Loucy (cell line): ENCODE data around the gene PRB4.

Source experiments
- H2AFZ ChIP-seq: fragments of 200-600 bp; sonication (generic); 2 replicates; pipeline ENCODE4 v1.6.0; 2016; ENCODE audit warnings: antibody characterized with exemption, mild to moderate bottlenecking, low read length, moderate library complexity
- H3F3A ChIP-seq: fragments of 200-600 bp; 2 replicates; pipeline ENCODE4 v1.6.0; 2016; ENCODE audit warnings: antibody characterized with exemption, low read depth, mild to moderate bottlenecking
- H3K27me3 ChIP-seq: fragments of 200-600 bp; sonication (generic); 2 replicates; pipeline ENCODE4 v1.6.1; 2014; ENCODE audit warnings: low read length, mild to moderate bottlenecking; ENCODE audit not compliant: insufficient read depth, poor library complexity, severe bottlenecking
- H3K36me3 ChIP-seq: fragments of 200-600 bp; sonication (generic); 2 replicates; pipeline ENCODE4 v1.6.1; 2016; ENCODE audit warnings: low read length; ENCODE audit not compliant: insufficient read depth
- H3K4me1 ChIP-seq: fragments of 200-600 bp; sonication (generic); 2 replicates; pipeline ENCODE4 v1.5.1; 2014; ENCODE audit warnings: low read length, mild to moderate bottlenecking; ENCODE audit not compliant: insufficient read depth, poor library complexity, severe bottlenecking
- H3K4me2 ChIP-seq: fragments of 200-600 bp; sonication (generic); 2 replicates; pipeline ENCODE4 v1.6.0; 2014; ENCODE audit warnings: antibody characterized with exemption, low read length, low read depth, mild to moderate bottlenecking; ENCODE audit not compliant: poor library complexity, severe bottlenecking
- H3K4me3 ChIP-seq: fragments of 200-600 bp; sonication (generic); 2 replicates; pipeline ENCODE4 v1.5.1; 2014; ENCODE audit warnings: low read length, mild to moderate bottlenecking, mixed read lengths; ENCODE audit not compliant: poor library complexity, severe bottlenecking
- H3K79me2 ChIP-seq: fragments of 200-600 bp; sonication (generic); 2 replicates; pipeline ENCODE4 v1.6.1; 2014; ENCODE audit warnings: low read length; ENCODE audit not compliant: insufficient read depth
- H3K9ac ChIP-seq: fragments of 200-600 bp; sonication (generic); 2 replicates; pipeline ENCODE4 v1.6.0; 2014; ENCODE audit warnings: mild to moderate bottlenecking, low read depth, low read length, moderate library complexity; ENCODE audit not compliant: poor library complexity, severe bottlenecking
- H3K9me2 ChIP-seq: fragments of 200-600 bp; sonication (generic); replicated peaks from 2 replicates; pipeline ENCODE4 v1.6.1; 2016; ENCODE audit warnings: low read depth, low read length, mixed read lengths
- H3K9me3 ChIP-seq: fragments of 200-600 bp; sonication (generic); 2 replicates; pipeline ENCODE4 v1.6.1; 2014; ENCODE audit warnings: mild to moderate bottlenecking, antibody characterized with exemption, low read length, low read depth; ENCODE audit not compliant: insufficient read depth
- H4K20me1 ChIP-seq: fragments of 200-600 bp; sonication (generic); 2 replicates; pipeline ENCODE4 v1.6.0; 2014; ENCODE audit warnings: antibody characterized with exemption, low read length, mild to moderate bottlenecking; ENCODE audit not compliant: insufficient read depth, poor library complexity, severe bottlenecking
- EZH2phosphoT487 ChIP-seq: fragments of 200-600 bp; IDR thresholded peaks from 2 replicates; pipeline ENCODE4 v1.6.1; 2018; ENCODE audit warnings: antibody characterized with exemption, mild to moderate bottlenecking, moderate library complexity, borderline replicate concordance
- TF ChIP-seq, protein P1 (sequence below): fragments of 200-600 bp; sonication (generic); conservative IDR thresholded peaks from 2 replicates; pipeline ENCODE4 v1.5.1; 2014; ENCODE audit warnings: mild to moderate bottlenecking, antibody characterized with exemption, low read length

The PRB4 gene

DNA sequence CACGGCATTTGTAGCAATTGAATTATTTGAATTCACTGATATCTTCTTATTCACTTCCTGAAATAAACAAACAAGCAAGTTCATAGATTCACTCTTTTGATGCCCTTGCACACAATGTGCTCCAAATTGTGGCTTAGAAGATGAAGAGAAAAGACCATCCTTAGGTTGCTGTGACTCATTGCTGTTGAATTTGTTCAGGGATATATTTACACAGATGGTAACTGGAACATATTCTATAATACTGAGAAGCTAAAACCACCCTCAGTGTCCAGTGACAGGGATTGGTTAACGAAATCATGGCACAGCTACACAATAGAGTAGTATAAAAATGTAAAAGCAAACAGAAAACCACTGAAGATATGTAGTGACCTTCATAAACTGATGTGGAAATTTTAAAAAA, 3.1 kb downstream of the PRB4 start:
- Histone ChIP-seq H3K9ac (no peak overlapping the region), H3K9me2 (no peaks in the 10 kb centered on the region), H3K4me1 (no peaks in the 10 kb centered on the region), H3K27me3 (no peaks in the 10 kb centered on the region), H3K79me2 (no peaks in the 10 kb centered on the region), H4K20me1 (no peaks in the 10 kb centered on the region), H3K4me2 (no peak overlapping the region), H3K4me3 (no peak overlapping the region), H3F3A (no peaks in the 10 kb centered on the region), H3K36me3 (no peaks in the 10 kb centered on the region), H3K9me3 (no peaks in the 10 kb centered on the region), H2AFZ (no peak overlapping the region)
- TF ChIP-seq EZH2phosphoT487 = no peak
- TF ChIP-seq, protein P1, sequence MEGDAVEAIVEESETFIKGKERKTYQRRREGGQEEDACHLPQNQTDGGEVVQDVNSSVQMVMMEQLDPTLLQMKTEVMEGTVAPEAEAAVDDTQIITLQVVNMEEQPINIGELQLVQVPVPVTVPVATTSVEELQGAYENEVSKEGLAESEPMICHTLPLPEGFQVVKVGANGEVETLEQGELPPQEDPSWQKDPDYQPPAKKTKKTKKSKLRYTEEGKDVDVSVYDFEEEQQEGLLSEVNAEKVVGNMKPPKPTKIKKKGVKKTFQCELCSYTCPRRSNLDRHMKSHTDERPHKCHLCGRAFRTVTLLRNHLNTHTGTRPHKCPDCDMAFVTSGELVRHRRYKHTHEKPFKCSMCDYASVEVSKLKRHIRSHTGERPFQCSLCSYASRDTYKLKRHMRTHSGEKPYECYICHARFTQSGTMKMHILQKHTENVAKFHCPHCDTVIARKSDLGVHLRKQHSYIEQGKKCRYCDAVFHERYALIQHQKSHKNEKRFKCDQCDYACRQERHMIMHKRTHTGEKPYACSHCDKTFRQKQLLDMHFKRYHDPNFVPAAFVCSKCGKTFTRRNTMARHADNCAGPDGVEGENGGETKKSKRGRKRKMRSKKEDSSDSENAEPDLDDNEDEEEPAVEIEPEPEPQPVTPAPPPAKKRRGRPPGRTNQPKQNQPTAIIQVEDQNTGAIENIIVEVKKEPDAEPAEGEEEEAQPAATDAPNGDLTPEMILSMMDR = no peak

DNA sequence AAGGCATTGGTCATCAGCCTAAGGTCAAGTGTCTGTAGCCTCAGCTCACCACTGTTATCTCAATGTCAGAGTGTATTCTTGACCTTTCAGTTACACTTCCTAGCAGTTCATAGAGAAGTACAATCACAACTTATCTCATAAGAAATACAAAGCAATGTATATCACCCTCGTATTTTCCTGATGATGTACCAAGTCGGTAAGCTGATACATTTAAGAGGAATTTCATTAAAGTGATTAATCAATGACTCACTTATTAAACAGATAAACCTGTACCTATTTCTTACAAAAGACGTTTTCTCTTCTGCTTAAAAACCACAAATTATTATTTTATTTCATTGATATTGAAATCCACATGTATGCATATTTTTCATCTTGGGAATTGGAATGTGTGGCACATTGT, 36.8 kb downstream of the PRB4 start:
- Histone ChIP-seq H3K9me3 (no peaks in the 10 kb centered on the region), H3F3A (no peaks in the 10 kb centered on the region), H3K9ac (no peak overlapping the region), H2AFZ (no peak overlapping the region), H3K27me3 (no peaks in the 10 kb centered on the region), H3K4me3 (no peak overlapping the region), H4K20me1 (no peaks in the 10 kb centered on the region), H3K9me2 (no peaks in the 10 kb centered on the region), H3K36me3 (no peaks in the 10 kb centered on the region), H3K4me1 (no peaks in the 10 kb centered on the region), H3K4me2 (no peak overlapping the region), H3K79me2 (no peaks in the 10 kb centered on the region)
- no peak for TF ChIP-seq EZH2phosphoT487
- TF ChIP-seq, protein P1 = no peak

DNA sequence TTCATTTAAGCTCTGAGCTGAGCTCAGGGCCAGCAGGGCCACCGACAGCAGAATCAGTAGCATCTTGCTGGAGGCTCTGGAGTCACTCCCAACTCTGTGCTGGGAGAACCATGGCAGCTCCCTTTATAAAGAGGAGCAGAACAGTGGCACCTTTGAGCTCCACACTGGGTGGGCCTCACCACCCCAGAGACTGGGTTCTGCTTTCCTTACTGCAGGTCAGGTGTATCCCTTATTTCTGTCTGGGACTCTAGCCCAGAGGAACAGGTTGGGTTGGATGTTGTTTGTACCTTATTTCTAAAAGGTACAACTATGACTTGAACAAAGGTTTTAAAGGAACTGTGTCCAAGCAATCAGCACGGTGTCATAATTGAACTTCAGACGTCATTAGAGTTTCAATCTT, 40.6 kb downstream of the PRB4 start, which contains the start of gene PRB3:
PRB3 (minus strand) TSS at position 101 of the 400 bp plus-strand sequence; CDS start at position 63, 38 bp downstream.
- no peaks in the 10 kb centered on the region for H3K9me2 ChIP-seq
- H3K4me1 ChIP-seq = no peaks in the 10 kb centered on the region
- no peak within 1 kb of the TSS for H3K4me2 ChIP-seq
- no peak for TF ChIP-seq EZH2phosphoT487
- TF ChIP-seq, protein P1 = no peak
- H3K9ac ChIP-seq = no peak within 1 kb of the TSS
- H3K79me2 ChIP-seq = no peaks in the 10 kb centered on the region
- no peaks in the 10 kb centered on the region for H3K36me3 ChIP-seq
- H4K20me1 ChIP-seq = no peaks in the 10 kb centered on the region
- H3K27me3 ChIP-seq = no peaks in the 10 kb centered on the region
- H3F3A ChIP-seq = no peaks in the 10 kb centered on the region
- H3K4me3 ChIP-seq = no peak within 1 kb of the TSS
- no peak within 1 kb of the TSS for H2AFZ ChIP-seq
- H3K9me3 ChIP-seq = no peaks in the 10 kb centered on the region
